Measurements from ENCODE around the gene PHKG2. TPM values are rescaled to one million over a fixed set of nuclear protein-coding genes. Genes with fewer than 3 reads are reported as not detected.

Gene PHKG2
- total RNA-seq, 2 experiments from 2014 or later: 21.8 to 26.0 TPM

GRCh38 chr16:30785126-30786106, 37.2 kb downstream of the PHKG2 start:
- Mint-ChIP-seq H3K4me3 (peak overlapping the region; percentile 75), H3K27me3 (peaks cover 2% of the 10 kb centered on the region), H3K27ac (no peak overlapping the region), H3K36me3 (ENCODE audit: low read depth) (peaks cover 7% of the 10 kb centered on the region), H3K4me1 (peaks cover 17% of the 10 kb centered on the region), H3K9me3 (ENCODE audit: low read depth) (no peaks in the 10 kb centered on the region)
- CTCF ChIA-PET: no interaction called here
- no peak for ATAC-seq
- intact Hi-C loops (cut with DNase I, micrococcal nuclease): no loop called here
- POLR2A ChIA-PET: interaction anchor here (0.6 kb wide), 1 partner anchor 23 kb away, joined by 5 read pairs; no protein-coding TSS in a partner anchor
- no peak for DNase-seq

DNA sequence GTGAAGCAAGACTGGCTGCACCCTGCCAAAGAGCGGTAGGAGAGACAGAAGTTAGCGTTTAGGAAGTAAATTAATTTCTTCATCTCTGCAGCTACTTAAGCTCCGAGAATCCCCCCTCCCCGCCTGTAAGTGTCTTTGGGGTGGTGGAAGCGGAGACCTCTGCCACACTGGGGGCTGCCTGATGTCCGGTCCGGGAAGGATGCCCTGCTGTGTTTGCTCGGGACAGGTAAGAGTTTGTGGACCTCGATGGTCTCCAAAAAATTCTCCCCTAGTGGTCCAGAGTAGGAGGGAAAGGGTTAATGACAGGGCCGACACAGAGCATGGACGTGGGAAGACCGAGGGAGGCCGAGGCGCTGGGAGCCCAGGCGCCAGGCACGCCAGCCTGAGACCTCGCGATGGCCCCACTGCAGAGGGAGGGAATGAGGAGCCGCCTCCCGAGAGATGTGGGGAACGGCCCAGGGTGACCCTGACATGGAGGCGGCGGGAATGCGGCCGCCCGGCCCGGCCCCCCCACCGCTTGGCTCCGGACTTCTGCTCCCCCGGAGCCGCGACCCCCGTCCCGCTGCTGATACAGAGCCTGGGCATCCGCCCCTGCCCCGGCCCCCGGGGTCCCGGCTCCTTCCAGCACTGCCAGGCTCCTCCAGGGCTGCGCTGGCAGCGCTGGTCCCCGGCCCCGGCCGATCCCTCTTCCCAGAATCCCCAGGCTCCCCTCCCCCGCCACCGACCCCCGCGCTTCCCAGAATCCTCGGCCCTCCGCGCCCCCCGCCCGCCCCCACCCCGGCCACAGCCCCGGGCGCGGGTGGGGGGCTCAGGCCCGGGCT, 38.1 kb downstream of the PHKG2 start:
- ChIA-PET CTCF (interaction anchor here (0.5 to 0.6 kb wide), 2 partner anchors 19 to 188 kb away, joined by 3 read pairs; no protein-coding TSS in a partner anchor), POLR2A (interaction anchor here (0.6 kb wide), 1 partner anchor 24 kb away, joined by 5 read pairs; no protein-coding TSS in a partner anchor)
- Mint-ChIP-seq H3K4me1 (peaks cover 17% of the 10 kb centered on the region), H3K27ac (no peak overlapping the region), H3K36me3 (ENCODE audit: low read depth) (peaks cover 7% of the 10 kb centered on the region), H3K9me3 (ENCODE audit: low read depth) (no peaks in the 10 kb centered on the region), H3K27me3 (peaks cover 2% of the 10 kb centered on the region), H3K4me3 (peak overlapping the region; percentile 75)
- ATAC-seq: peak; percentile 57
- DNase-seq: peak; percentile 40
- intact Hi-C loops (cut with DNase I, micrococcal nuclease): no loop called here

DNA sequence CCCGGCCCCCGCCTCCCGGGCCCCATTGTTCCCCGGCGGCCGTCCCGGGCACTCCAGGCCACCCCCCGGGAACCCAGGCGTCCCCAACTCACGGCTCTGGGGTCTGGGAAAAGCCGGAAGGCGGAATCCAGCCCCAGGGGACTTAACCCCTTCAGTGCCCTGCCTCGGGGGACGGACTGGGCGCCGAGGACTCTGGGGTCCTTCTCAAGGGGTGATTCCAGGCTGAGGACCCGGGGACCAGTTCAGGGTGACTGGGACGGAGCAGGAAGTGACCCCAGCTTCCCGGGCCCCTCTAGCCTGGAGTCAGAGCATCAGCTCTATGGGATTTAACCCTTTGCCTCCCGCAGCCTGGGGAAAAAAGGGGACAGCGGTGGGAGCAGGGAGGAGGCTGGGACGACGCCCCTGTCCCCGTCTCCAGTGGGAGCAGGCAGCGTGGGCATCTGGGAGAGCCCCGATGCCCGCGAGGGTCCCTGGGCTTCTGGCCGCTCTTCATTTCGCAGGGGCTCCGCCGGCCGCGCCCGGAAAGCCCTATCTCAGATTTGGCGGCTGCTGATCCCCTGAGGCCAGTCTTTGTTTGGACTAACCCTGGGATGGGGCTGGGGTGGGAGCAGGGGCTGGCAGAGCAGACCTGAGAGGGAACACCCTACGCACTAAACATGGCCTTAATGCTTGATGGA, 38.8 kb downstream of the PHKG2 start, which contains the start of gene ZNF629:
Gene ZNF629 (minus strand): TSS at position 270 of the 677 bp plus-strand sequence. CDS start 2,723 bp downstream, outside the sequence.
- peaks cover 2% of the 10 kb centered on the region for H3K27me3 Mint-ChIP-seq
- H3K9me3 Mint-ChIP-seq (ENCODE audit: low read depth): no peaks in the 10 kb centered on the region
- H3K27ac Mint-ChIP-seq: peak within 1 kb of the TSS; percentile 42
- H3K36me3 Mint-ChIP-seq (ENCODE audit: low read depth): peaks cover 7% of the 10 kb centered on the region
- ChIA-PET POLR2A (no interaction called here), CTCF (interaction anchor here (0.5 to 0.6 kb wide), 3 partner anchors 18 to 189 kb away, joined by 3 to 4 read pairs (median 3); no protein-coding TSS in a partner anchor)
- H3K4me1 Mint-ChIP-seq: peaks cover 17% of the 10 kb centered on the region
- ATAC-seq (peak; percentile 42), DNase-seq (peak; percentile 41)
- intact Hi-C loops (cut with DNase I, micrococcal nuclease): no loop called here
- peak within 1 kb of the TSS; percentile 75 for H3K4me3 Mint-ChIP-seq

- CTCF ChIA-PET: interaction anchor here (0.6 kb wide), 1 partner anchor 26 kb away, joined by 4 read pairs; no protein-coding TSS in a partner anchor
- H3K4me1 Mint-ChIP-seq: peaks cover 17% of the 10 kb centered on the region
- H3K9me3 Mint-ChIP-seq (ENCODE audit: low read depth): no peaks in the 10 kb centered on the region
- no peak for ATAC-seq
- POLR2A ChIA-PET: no interaction called here
- peaks cover 2% of the 10 kb centered on the region for H3K27me3 Mint-ChIP-seq
- intact Hi-C loops (cut with DNase I, micrococcal nuclease): no loop called here
- H3K27ac Mint-ChIP-seq: no peak overlapping the region
- DNase-seq: no peak
- peaks cover 7% of the 10 kb centered on the region for H3K36me3 Mint-ChIP-seq (ENCODE audit: low read depth)
- peak overlapping the region; percentile 75 for H3K4me3 Mint-ChIP-seq
Observed at GRCh38 chr16:30787613-30788378, 39.6 kb downstream of the PHKG2 start.

DNA sequence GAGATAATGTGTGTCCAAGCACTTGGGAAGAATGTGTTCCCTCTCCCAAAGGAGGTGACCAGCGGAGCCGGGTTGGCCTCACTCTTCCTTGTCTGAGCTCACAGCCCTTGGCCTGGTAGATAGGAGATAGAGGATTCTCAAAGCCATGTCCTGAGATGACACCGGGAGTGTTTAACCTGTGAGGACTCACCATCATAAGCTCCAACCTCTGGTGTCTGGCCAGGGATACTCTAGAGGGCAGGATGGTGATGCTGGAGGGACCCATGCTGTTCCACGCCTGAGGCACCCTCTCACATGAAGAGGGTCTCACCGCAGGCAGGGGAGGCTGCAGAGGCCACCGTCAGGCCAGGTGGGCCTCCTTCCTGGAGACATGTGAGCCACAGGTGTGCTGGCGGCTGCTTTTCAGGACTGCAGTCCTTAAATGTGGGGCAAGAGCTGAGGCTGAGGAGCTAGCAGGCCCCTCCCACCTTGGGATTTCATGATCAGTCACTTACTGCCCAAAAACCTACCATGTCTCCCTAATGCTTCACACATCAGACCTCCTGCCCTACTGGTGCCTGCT, 45.4 kb downstream of the PHKG2 start:
- intact Hi-C loops (cut with DNase I, micrococcal nuclease): no loop called here
- no peaks in the 10 kb centered on the region for H3K27me3 Mint-ChIP-seq
- no peaks in the 10 kb centered on the region for H3K36me3 Mint-ChIP-seq (ENCODE audit: low read depth)
- ATAC-seq (no peak), DNase-seq (no peak)
- H3K4me1 Mint-ChIP-seq: no peaks in the 10 kb centered on the region
- ChIA-PET POLR2A (interaction anchor here (0.6 kb wide), 1 partner anchor 606 kb away, joined by 3 read pairs; no protein-coding TSS in a partner anchor), CTCF (interaction anchor here (0.7 to 1.4 kb wide), 4 partner anchors 12 to 51 kb away, joined by 3 to 6 read pairs (median 4); no protein-coding TSS in a partner anchor)
- no peak overlapping the region for H3K27ac Mint-ChIP-seq
- H3K9me3 Mint-ChIP-seq (ENCODE audit: low read depth): no peaks in the 10 kb centered on the region
- no peak overlapping the region for H3K4me3 Mint-ChIP-seq

GRCh38 chr16:30794634-30795033, 46.4 kb downstream of the PHKG2 start:
- intact Hi-C loops (cut with DNase I, micrococcal nuclease): no loop called here
- Mint-ChIP-seq H3K27ac (no peak overlapping the region), H3K9me3 (ENCODE audit: low read depth) (no peaks in the 10 kb centered on the region), H3K4me1 (no peaks in the 10 kb centered on the region), H3K4me3 (no peak overlapping the region), H3K36me3 (ENCODE audit: low read depth) (no peaks in the 10 kb centered on the region), H3K27me3 (no peaks in the 10 kb centered on the region)
- ChIA-PET CTCF (no interaction called here), POLR2A (interaction anchor here (0.7 kb wide), 1 partner anchor 12 kb away, joined by 4 read pairs; no protein-coding TSS in a partner anchor)
- ATAC-seq (no peak), DNase-seq (no peak)

DNA sequence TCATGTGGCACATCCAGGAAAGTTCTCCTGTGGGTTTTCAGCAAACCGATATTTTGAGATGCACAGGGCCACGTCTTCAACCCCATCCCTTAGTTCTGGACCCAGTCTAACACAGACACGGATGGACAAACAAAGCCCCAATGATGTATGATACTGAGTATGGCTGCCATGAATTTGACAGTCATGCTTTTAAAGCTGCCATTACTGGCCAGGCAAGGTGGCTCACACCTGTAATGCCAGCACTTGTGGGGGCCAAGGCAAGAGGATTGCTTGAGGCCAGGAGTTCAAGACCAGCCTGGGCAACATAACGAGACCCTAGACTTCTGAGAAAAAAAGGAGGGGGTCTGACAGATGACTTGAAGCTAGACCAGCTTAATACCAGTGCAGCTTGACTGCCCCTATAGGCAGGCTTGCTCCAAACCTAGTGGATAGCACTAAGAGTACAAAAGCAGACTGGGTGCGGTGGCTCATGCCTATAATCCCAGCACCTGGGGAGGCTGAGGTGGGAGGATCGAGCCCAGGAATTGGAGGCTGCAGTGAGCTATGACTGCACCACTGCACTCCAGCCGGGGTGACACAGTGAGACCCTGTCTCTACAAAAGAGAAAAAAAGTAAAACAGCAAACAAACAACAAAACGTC, 49.6 kb downstream of the PHKG2 start:
- POLR2A ChIA-PET: no interaction called here

More for the DNA sequence above, 49.6 kb downstream of the PHKG2 start:
- DNase-seq (no peak), ATAC-seq (no peak)
- CTCF ChIA-PET: interaction anchor here (0.6 to 2.5 kb wide), 3 partner anchors 16 to 1070 kb away, joined by 3 to 8 read pairs (median 4); no protein-coding TSS in a partner anchor
- Mint-ChIP-seq H3K36me3 (ENCODE audit: low read depth) (no peaks in the 10 kb centered on the region), H3K4me1 (no peaks in the 10 kb centered on the region), H3K4me3 (no peak overlapping the region), H3K27ac (no peak overlapping the region), H3K27me3 (no peaks in the 10 kb centered on the region), H3K9me3 (ENCODE audit: low read depth) (no peaks in the 10 kb centered on the region)
- intact Hi-C loops (cut with DNase I, micrococcal nuclease): no loop called here

Other genes starting within 250 kb of the PHKG2 start
- gene ZNF768, start 221.9 kb upstream of the PHKG2 start, total RNA-seq: 10 to 100 TPM in 1 of 2 experiments, 1 to 10 TPM in 1; 8.9 to 11.1 TPM
- 1 to 10 TPM; 6.3 to 8.0 TPM for gene ZNF747, start 213.6 kb upstream of the PHKG2 start, total RNA-seq
- 10 to 100 TPM in 1 of 2 experiments, 1 to 10 TPM in 1; 8.0 to 11.2 TPM for gene ZNF764, start 190.1 kb upstream of the PHKG2 start, total RNA-seq
- 1 to 10 TPM; 7.1 to 9.1 TPM for gene ZNF688, start 176.7 kb upstream of the PHKG2 start, total RNA-seq
- gene ZNF785, start 162.7 kb upstream of the PHKG2 start, total RNA-seq: 10 to 100 TPM in 1 of 2 experiments, 1 to 10 TPM in 1; 9.2 to 10.8 TPM
- gene ZNF689, start 138.0 kb upstream of the PHKG2 start, total RNA-seq: 10 to 100 TPM in 1 of 2 experiments, 1 to 10 TPM in 1; 9.0 to 10.7 TPM
- gene PRR14, start 97.5 kb upstream of the PHKG2 start, total RNA-seq: 10 to 100 TPM; 76.8 to 77.8 TPM
- 100 to 1,000 TPM in 1 of 2 experiments, 10 to 100 TPM in 1; 84.7 to 111 TPM for gene FBRS, start 90.0 kb upstream of the PHKG2 start, total RNA-seq
- 10 to 100 TPM; 58.7 to 69.5 TPM for gene SRCAP, start 49.3 kb upstream of the PHKG2 start, total RNA-seq
- gene CFAP119, start 13.6 kb downstream of the PHKG2 start, total RNA-seq: 1 to 10 TPM; 1.7 to 3.1 TPM
- gene RNF40, start 13.9 kb downstream of the PHKG2 start, total RNA-seq: 10 to 100 TPM; 72.3 to 85.5 TPM
- gene ZNF629, start 38.8 kb downstream of the PHKG2 start, total RNA-seq: 1 to 10 TPM; 3.4 to 3.7 TPM
- gene BCL7C, start 145.7 kb downstream of the PHKG2 start, total RNA-seq: 10 to 100 TPM; 19.5 to 20.4 TPM
- under 1 TPM; 0.18 TPM for gene CTF1, start 148.2 kb downstream of the PHKG2 start, total RNA-seq
- 10 to 100 TPM; 23.7 to 31.4 TPM for gene FBXL19, start 175.1 kb downstream of the PHKG2 start, total RNA-seq
- gene ORAI3, start 200.6 kb downstream of the PHKG2 start, total RNA-seq: 1 to 10 TPM; 6.9 to 7.9 TPM
- gene SETD1A, start 209.3 kb downstream of the PHKG2 start, total RNA-seq: 10 to 100 TPM; 18.5 to 21.7 TPM
- 1 to 10 TPM; 1.6 to 2.2 TPM for gene HSD3B7, start 236.8 kb downstream of the PHKG2 start, total RNA-seq